Stimulated activated CD4-positive, alpha-beta T cell treated with anti-CD3 and anti-CD28 coated beads, Interleukin-12 subunit alpha, Interleukin-12 subunit beta, amount 100 ng/mL, for 48 hours (primary cell): ENCODE data around the gene DACH2.

Experiments used
- DNase-seq, 3 donors: peaks; one replicate each; pipeline ENCODE4 v3.0.0-alpha.2; 2020; ENCODE audit warnings: low read depth in 2 of 3, low spot score in 1 of 3

Gene DACH2

DNA sequence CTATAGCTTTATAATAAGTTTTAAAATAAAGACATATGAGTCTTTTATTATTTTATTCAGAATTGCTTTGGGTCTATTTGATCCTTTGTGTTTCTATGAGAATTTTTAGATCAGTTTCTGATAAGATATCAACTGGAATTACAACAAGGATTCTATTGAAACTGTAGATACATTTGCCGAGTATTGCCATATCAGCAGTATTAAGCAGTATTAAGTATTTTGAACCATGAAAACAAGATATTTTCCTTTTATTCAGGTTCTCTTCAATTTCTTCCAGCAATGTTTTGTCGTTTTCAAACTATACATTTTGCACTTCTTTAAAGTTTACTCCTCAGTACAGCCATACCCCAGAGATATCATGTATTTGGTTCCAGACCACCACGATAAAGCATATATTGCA, 598.8 kb downstream of the DACH2 start:
- DNase-seq: no peak

- no peak for DNase-seq
Measured at GRCh38 chrX:86805241-86805640, 657.0 kb downstream of the DACH2 start.

DNA sequence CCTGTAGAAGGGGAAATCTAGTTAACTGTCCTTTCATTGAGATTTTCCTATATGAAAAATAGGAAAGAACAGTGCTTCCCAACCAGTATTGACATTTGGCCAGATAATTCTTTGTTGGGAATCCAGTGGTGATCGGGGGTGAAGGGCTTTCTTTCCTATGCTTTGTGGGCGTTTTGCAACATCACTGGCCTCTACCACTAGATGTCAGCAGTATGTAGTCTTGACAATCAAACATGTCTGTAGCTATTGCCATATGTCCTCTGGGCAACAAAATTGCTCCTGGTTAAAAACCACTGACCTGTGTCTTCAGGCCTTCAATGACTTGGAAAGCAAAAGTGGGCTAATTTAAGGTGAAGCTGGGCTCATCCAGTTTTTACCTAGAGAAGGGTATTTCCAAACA, 658.5 kb downstream of the DACH2 start:
- DNase-seq: no peak

GRCh38 chrX:86809651-86810050, 661.4 kb downstream of the DACH2 start:
- no peak for DNase-seq

- DNase-seq: no peak
Measured at GRCh38 chrX:86829786-86830185, 681.5 kb downstream of the DACH2 start.

DNA sequence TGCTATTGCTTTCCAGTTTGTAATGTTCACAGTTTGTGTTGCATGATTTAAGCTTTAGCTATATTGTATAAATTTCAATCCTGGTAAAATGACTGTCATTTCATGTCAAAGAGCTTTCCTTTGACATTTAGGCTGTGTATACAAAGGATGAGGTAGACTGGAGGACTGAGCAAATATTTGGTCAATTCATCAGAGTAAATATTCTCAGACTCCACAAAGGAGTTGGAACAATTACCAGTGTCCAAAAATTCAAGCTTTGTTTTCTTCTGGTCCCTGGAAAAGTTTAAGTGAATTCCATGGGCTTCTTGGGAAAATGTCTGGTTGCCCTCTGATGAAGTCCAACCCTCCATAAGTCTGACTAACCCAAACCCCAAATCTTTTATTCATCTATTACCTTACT, 682.4 kb downstream of the DACH2 start:
- DNase-seq: no peak

GRCh38 chrX:86845101-86845500, 696.9 kb downstream of the DACH2 start:
- no peak for DNase-seq
